Adrenal gland (tissue), 5 donors: ENCODE data around the gene TAPBPL.

Source experiments
- CTCF ChIP-seq, 6 experiments: fragments of 450-650 bp in 4 of 6; fragments of 200-600 bp in 2 of 6; sonication (generic) in 1 of 6; IDR thresholded peaks; 1 replicate in 5 of 6; 2 replicates in 1 of 6; pipeline versions ENCODE4 v1.5.1 to v1.8.0; 2016 to 2021; ENCODE audit warnings: antibody characterized with exemption in 6 of 6, mild to moderate bottlenecking in 2 of 6, moderate library complexity in 1 of 6
- POLR2A ChIP-seq, 2 donors: fragments of 450-650 bp; IDR thresholded peaks; one replicate each; pipeline ENCODE4 v1.6.1; 2017; ENCODE audit warnings: antibody characterized with exemption in 2 of 2, mild to moderate bottlenecking in 2 of 2, moderate library complexity in 1 of 2
- donor health status: DM: no; HTN: no; CAD: no.

GRCh38 chr12:6435961-6436715, 15.7 kb upstream of the TAPBPL start:
- TF ChIP-seq CTCF (IDR thresholded peaks at IDR 0.05) (no peak), POLR2A (IDR thresholded peaks at IDR 0.05) (no peak)
